ENCODE measurements around the gene COG1. TPM values are rescaled to one million over a fixed set of nuclear protein-coding genes. Genes with fewer than 3 reads are reported as not detected.
A peak's percentile ranks its signal among the peaks of the same experiment; 100 is the strongest.

COG1 gene
- polyA plus RNA-seq, 2 of the 4 experiments (the other 2 are of a cell fraction), result 19.5 to 26.0 TPM

DNA sequence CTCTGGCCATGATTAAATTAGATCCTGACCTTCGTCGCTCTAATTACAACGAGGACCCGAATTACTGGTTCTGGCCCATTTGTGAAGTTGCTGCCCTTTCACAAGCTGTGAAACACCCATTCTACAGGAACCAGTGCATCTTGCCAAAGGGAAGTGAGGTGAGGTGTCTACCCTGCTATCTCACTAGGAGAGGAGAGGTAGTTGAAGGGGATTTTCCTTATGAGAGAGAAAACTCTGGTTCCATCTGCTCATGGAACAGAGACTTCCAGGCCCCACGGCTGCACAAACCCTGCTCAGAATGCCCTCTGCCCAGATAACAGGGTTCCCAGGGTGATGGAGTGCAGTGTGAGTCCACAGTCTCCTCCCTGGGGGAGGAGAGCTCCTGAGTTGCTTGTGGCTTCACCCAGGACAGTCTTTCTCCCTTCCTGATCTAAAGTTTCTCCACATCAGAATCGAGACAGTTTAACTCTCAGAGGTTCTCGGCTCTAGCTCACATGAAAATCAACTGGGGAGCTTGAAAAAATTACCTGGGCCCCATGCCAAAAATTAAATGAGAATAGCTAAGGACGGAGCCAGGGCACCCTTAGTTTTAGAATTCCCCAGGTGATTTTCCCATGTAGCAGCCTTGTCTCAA, 35.9 kb upstream of the COG1 start:
- no peak overlapping the region; a peak in 1 of 6 replicates for H3K27ac ChIP-seq
- FAIRE-seq, result no peak
- POLR2A ChIA-PET, result no interaction called here
- H3K9me3 ChIP-seq, result no peaks in the 10 kb centered on the region
- H3K4me1 ChIP-seq, result peaks cover 8% of the 10 kb centered on the region
- TF ChIP-seq HEYL (CRISPR knock-in tag; IDR thresholded peaks at IDR 0.05), result no peak
- no peak for TF ChIP-seq FOXS1 (CRISPR knock-in tag; IDR thresholded peaks at IDR 0.05)
- TF ChIP-seq RAD21 (conservative IDR thresholded peaks at IDR 0.05 in 1 of 2, IDR thresholded peaks at IDR 0.05 in 1 of 2), result no peak
- no peak for TF ChIP-seq SMC3 (IDR thresholded peaks at IDR 0.05)
- TF ChIP-seq KDM5A (IDR thresholded peaks at IDR 0.05), result no peak
- TF ChIP-seq POLR2A (IDR thresholded peaks at IDR 0.05; ENCODE audit: low read length), result no peak
- no peak for TF ChIP-seq HOXB13 (CRISPR knock-in tag; IDR thresholded peaks at IDR 0.05; ENCODE audit: low read depth)
- no peak for TF ChIP-seq FOSL2 (IDR thresholded peaks at IDR 0.05)
- no peak for TF ChIP-seq FOSL2 (CRISPR knock-in tag; IDR thresholded peaks at IDR 0.05)
- no peak for TF ChIP-seq EHMT2 (IDR thresholded peaks at IDR 0.05; ENCODE audit: low read depth)
- TF ChIP-seq MYC (IDR thresholded peaks at IDR 0.05; ENCODE audit: borderline replicate concordance, low read length), result no peak
- no peak for TF ChIP-seq NR3C1 (IDR thresholded peaks at IDR 0.05)
- TF ChIP-seq, protein P1, sequence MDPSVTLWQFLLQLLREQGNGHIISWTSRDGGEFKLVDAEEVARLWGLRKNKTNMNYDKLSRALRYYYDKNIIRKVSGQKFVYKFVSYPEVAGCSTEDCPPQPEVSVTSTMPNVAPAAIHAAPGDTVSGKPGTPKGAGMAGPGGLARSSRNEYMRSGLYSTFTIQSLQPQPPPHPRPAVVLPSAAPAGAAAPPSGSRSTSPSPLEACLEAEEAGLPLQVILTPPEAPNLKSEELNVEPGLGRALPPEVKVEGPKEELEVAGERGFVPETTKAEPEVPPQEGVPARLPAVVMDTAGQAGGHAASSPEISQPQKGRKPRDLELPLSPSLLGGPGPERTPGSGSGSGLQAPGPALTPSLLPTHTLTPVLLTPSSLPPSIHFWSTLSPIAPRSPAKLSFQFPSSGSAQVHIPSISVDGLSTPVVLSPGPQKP (IDR thresholded peaks at IDR 0.05; ENCODE audit: low read depth, low read length), result no peak
- no peak for TF ChIP-seq NPAS2 (CRISPR knock-in tag; IDR thresholded peaks at IDR 0.05; ENCODE audit: borderline replicate concordance)
- no peak for TF ChIP-seq CHD2 (IDR thresholded peaks at IDR 0.05; ENCODE audit: low read length, partially characterized antibody)
- no peak for TF ChIP-seq EHF (CRISPR knock-in tag; IDR thresholded peaks at IDR 0.05)
- TF ChIP-seq JUNB (IDR thresholded peaks at IDR 0.05), result no peak
- no peak for TF ChIP-seq MAFK (IDR thresholded peaks at IDR 0.05; ENCODE audit: partially characterized antibody)
- CTCF ChIA-PET, result interaction anchor here (0.6 to 12.0 kb wide), 33 partner anchors 8 to 598 kb away, joined by 3 to 205 read pairs (median 5); partner anchors contain the start of gene SSTR2
- no peak for DNase-seq (ENCODE audit: low read depth in 1 of 2, low spot score in 1 of 2)
- peak; percentile 31 to 36; a peak in 4 of 6 replicates for ATAC-seq
- H3K4me2 ChIP-seq, result no peak overlapping the region
- no peak overlapping the region for H3K4me3 ChIP-seq
- 79% methylated on average over 8 of the region's 8 CpGs for whole genome bisulfite sequencing (ENCODE audit: missing lambda C conversion rate)

DNA sequence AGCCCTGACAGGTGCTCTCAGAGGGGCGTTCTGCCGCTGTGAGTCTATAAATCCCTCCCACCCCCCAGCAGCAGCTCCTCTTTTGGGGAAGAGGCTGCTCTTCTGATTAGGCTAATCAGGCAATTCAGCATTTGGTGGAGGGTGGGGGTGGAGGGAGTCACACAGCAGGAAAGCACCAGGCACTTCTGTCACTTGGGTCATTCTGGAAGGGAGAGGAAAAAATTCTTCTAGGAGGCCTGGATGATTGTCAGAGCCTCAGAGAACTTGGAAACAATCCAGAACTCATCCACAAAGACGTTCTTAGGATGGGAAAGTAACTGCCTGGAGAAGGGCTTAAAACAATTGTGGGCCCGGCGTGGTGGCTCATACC, 35.3 kb upstream of the COG1 start:
- H3K27ac ChIP-seq, result no peak overlapping the region
- WGBS (ENCODE audit: missing lambda C conversion rate), result 80% methylated on average over 5 of the region's 5 CpGs
- TF ChIP-seq MYC (IDR thresholded peaks at IDR 0.05; ENCODE audit: borderline replicate concordance, low read length), result no peak
- no peak for TF ChIP-seq HOXA7 (CRISPR knock-in tag; IDR thresholded peaks at IDR 0.05)
- TF ChIP-seq NFE2L2 (conservative IDR thresholded peaks at IDR 0.05; ENCODE audit: low read length), result no peak
- TF ChIP-seq, protein P2, sequence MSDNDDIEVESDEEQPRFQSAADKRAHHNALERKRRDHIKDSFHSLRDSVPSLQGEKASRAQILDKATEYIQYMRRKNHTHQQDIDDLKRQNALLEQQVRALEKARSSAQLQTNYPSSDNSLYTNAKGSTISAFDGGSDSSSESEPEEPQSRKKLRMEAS (IDR thresholded peaks at IDR 0.05), result no peak
- no peak overlapping the region for H3K4me3 ChIP-seq
- H3K4me2 ChIP-seq, result no peak overlapping the region
- FAIRE-seq, result no peak
- no peaks in the 10 kb centered on the region for H3K9me3 ChIP-seq
- CTCF ChIA-PET, result interaction anchor here (1.2 to 12.0 kb wide), 9 partner anchors 10 to 598 kb away, joined by 3 to 205 read pairs (median 16); no protein-coding TSS in a partner anchor
- H3K4me1 ChIP-seq, result peaks cover 3% of the 10 kb centered on the region; the same call in 2 of the 3 replicates
- no peak for ATAC-seq
- POLR2A ChIA-PET, result no interaction called here
- DNase-seq (ENCODE audit: low read depth in 1 of 2, low spot score in 1 of 2), result no peak

DNA sequence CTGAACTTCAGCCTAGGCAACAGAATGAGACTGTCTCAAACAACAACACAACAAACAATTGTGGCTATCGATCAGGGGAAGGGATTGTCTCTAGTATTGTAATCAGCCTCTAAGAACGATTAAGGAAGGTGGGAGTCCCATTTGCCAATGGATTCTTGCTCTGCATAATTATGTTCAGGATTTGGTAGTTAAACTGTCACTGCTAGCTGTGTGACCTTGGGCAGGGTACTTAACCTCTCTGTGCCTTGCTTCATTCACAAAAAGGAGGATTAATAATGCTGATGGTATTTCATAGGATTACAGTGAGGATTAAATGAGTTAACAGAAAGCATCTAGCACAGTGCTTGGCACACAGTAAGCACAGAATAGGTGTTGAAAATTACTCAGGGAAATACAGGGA, 34.7 kb upstream of the COG1 start:
- POLR2A ChIA-PET, result no interaction called here

More for the DNA sequence above, 34.7 kb upstream of the COG1 start:
- ATAC-seq, result no peak
- CTCF ChIA-PET, result interaction anchor here (2.3 to 12.0 kb wide), 4 partner anchors 32 to 601 kb away, joined by 6 to 205 read pairs (median 18); no protein-coding TSS in a partner anchor
- no peak overlapping the region for H3K4me3 ChIP-seq
- no peak overlapping the region for H3K27ac ChIP-seq
- no peaks in the 10 kb centered on the region for H3K9me3 ChIP-seq
- 0 out of 3 replicates have a peak, but pooled peaks cover 3% of the 10 kb centered on the region for H3K4me1 ChIP-seq
- no peak for TF ChIP-seq HDAC2 (IDR thresholded peaks at IDR 0.05)
- TF ChIP-seq KDM1A (IDR thresholded peaks at IDR 0.05; ENCODE audit: low read depth), result 0 out of 2 replicates have a peak, but pooled peaks have one; percentile 49
- TF ChIP-seq, protein P3, sequence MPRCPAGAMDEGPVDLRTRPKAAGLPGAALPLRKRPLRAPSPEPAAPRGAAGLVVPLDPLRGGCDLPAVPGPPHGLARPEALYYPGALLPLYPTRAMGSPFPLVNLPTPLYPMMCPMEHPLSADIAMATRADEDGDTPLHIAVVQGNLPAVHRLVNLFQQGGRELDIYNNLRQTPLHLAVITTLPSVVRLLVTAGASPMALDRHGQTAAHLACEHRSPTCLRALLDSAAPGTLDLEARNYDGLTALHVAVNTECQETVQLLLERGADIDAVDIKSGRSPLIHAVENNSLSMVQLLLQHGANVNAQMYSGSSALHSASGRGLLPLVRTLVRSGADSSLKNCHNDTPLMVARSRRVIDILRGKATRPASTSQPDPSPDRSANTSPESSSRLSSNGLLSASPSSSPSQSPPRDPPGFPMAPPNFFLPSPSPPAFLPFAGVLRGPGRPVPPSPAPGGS (IDR thresholded peaks at IDR 0.05), result no peak
- TF ChIP-seq, protein P4, sequence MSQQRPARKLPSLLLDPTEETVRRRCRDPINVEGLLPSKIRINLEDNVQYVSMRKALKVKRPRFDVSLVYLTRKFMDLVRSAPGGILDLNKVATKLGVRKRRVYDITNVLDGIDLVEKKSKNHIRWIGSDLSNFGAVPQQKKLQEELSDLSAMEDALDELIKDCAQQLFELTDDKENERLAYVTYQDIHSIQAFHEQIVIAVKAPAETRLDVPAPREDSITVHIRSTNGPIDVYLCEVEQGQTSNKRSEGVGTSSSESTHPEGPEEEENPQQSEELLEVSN (IDR thresholded peaks at IDR 0.05; ENCODE audit: borderline replicate concordance, low read depth), result no peak
- no peak for TF ChIP-seq RNF2 (IDR thresholded peaks at IDR 0.05; ENCODE audit: borderline replicate concordance, low read depth)
- no peak for TF ChIP-seq EP300 (IDR thresholded peaks at IDR 0.05)
- no peak for TF ChIP-seq BHLHE40 (IDR thresholded peaks at IDR 0.05; ENCODE audit: low read depth, low read length)
- TF ChIP-seq ZFP36 (IDR thresholded peaks at IDR 0.05; ENCODE audit: borderline replicate concordance, partially characterized antibody), result peak; percentile 85
- TF ChIP-seq, protein P5, sequence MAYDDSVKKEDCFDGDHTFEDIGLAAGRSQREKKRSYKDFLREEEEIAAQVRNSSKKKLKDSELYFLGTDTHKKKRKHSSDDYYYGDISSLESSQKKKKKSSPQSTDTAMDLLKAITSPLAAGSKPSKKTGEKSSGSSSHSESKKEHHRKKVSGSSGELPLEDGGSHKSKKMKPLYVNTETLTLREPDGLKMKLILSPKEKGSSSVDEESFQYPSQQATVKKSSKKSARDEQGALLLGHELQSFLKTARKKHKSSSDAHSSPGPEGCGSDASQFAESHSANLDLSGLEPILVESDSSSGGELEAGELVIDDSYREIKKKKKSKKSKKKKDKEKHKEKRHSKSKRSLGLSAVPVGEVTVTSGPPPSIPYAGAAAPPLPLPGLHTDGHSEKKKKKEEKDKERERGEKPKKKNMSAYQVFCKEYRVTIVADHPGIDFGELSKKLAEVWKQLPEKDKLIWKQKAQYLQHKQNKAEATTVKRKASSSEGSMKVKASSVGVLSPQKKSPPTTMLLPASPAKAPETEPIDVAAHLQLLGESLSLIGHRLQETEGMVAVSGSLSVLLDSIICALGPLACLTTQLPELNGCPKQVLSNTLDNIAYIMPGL (CRISPR knock-in tag; IDR thresholded peaks at IDR 0.05; ENCODE audit: borderline replicate concordance), result no peak
- no peak for TF ChIP-seq ZSCAN20 (CRISPR knock-in tag; IDR thresholded peaks at IDR 0.05)
- no peak for TF ChIP-seq EHF (CRISPR knock-in tag; IDR thresholded peaks at IDR 0.05)
- no peak overlapping the region for H3K4me2 ChIP-seq
- no peak for DNase-seq (ENCODE audit: low read depth in 1 of 2, low spot score in 1 of 2)
- no peak for FAIRE-seq
- 23% methylated on average over 2 of the region's 2 CpGs for WGBS (ENCODE audit: missing lambda C conversion rate)

Data from A549 (cell line).